H1 (cell line): ENCODE measurements around the gene ELMO2. TPM values are rescaled to one million over a fixed set of nuclear protein-coding genes. Genes with fewer than 3 reads are reported as not detected.

Experiments used
- CHD7 ChIP-seq: fragments of 300-600 bp; sonication (generic); IDR thresholded peaks from 2 replicates; pipeline ENCODE4 v1.7.1; 2012; ENCODE audit warnings: low read length, moderate library complexity, mild to moderate bottlenecking, inconsistent platforms; ENCODE audit not compliant: insufficient replicate concordance
- CREB1 ChIP-seq: IDR thresholded peaks from 2 replicates; pipeline ENCODE4 v1.6.1; 2012; ENCODE audit warnings: inconsistent platforms
- E2F6 ChIP-seq: IDR thresholded peaks from 2 replicates; pipeline ENCODE4 v1.6.1; 2012; ENCODE audit warnings: inconsistent platforms
- GTF2F1 ChIP-seq: IDR thresholded peaks from 2 replicates; pipeline ENCODE4 v1.6.1; 2012; ENCODE audit warnings: low read depth, low read length, improper control_type of control experiment, borderline replicate concordance
- MAX ChIP-seq: IDR thresholded peaks from 2 replicates; pipeline ENCODE4 v1.6.1; 2012; ENCODE audit warnings: inconsistent platforms
- POLR2A ChIP-seq, 2 experiments: IDR thresholded peaks; 1 replicate in 1 of 2; 2 replicates in 1 of 2; pipeline ENCODE4 v1.6.1; 2011; ENCODE audit warnings: low read depth in 2 of 2, low read length in 2 of 2, mild to moderate bottlenecking in 2 of 2; ENCODE audit errors: control extremely low read depth in 1 of 2
- RNF2 ChIP-seq: fragments of 200-900, 300-1000 bp; sonication (generic); IDR thresholded peaks from 2 replicates; pipeline ENCODE4 v1.7.1; 2016; ENCODE audit warnings: borderline replicate concordance, low read depth, mild to moderate bottlenecking, antibody characterized with exemption, low read length; ENCODE audit not compliant: poor library complexity, severe bottlenecking; ENCODE audit errors: missing control alignments
- SIRT6 ChIP-seq: IDR thresholded peaks from one replicate; pipeline ENCODE4 v1.7.1; 2012; ENCODE audit warnings: low read length, inconsistent platforms
- SIX5 ChIP-seq: IDR thresholded peaks from 2 replicates; pipeline ENCODE4 v1.6.1; 2011; ENCODE audit warnings: mild to moderate bottlenecking, low read depth, low read length
- ZNF274 ChIP-seq: IDR thresholded peaks from 2 replicates; pipeline ENCODE4 v1.7.0; 2012; ENCODE audit warnings: low read length, borderline replicate concordance; ENCODE audit errors: extremely low read depth
- polyA plus RNA-seq, 7 experiments: library from polyadenylated mRNA; depleted of rRNA in 3 of 7; stranded (reverse) in 5 of 7; unstranded in 2 of 7; fragments of >200 nt in 5 of 7; fragments of 200-250 nt in 2 of 7; gene quantifications; 1 replicate in 5 of 7; 2 replicates in 1 of 7; 4 replicates in 1 of 7; pipeline versions ENCODE4 v1.2.1 to v1.2.3, GENCODE V29; 2011 to 2013; ENCODE audit warnings: missing spikeins in 2 of 7, mixed read lengths in 2 of 7
- total RNA-seq: library from RNA; stranded (reverse); fragmentation: NEBNext Ultra II Directional; extraction: Animal tissue kit (Norgen Biotek cat#: 25700); gene quantifications from 2 replicates; pipeline ENCODE4 v1.2.1, GENCODE V29; 2021

ELMO2 gene
- total and polyA plus RNA-seq, 2 of the 8 experiments (the other 6 are each of a cell fraction or from before 2014, with no cell fraction given): 34.3 to 39.7 TPM

GRCh38 chr20:46376196-46376785 lies 30.1 kb downstream of the ELMO2 start (continued):
- no peak for TF ChIP-seq CREB1
- TF ChIP-seq POLR2A (IDR thresholded peaks at IDR 0.05; ENCODE audit: control extremely low read depth in 1 of 2, low read depth in 2 of 2, low read length in 2 of 2): no peak
- TF ChIP-seq ZNF274: no peak
- TF ChIP-seq MAX: no peak
- no peak for TF ChIP-seq GTF2F1
- TF ChIP-seq E2F6: no peak
- no peak for TF ChIP-seq SIRT6
- TF ChIP-seq RNF2: no peak
- TF ChIP-seq CHD7: no peak
- no peak for TF ChIP-seq SIX5
